HG03432 (cell line): ENCODE data around the gene DLST.

ENCODE experiments used
- ATAC-seq: cut with Tn5 transposase; IDR thresholded peaks from one replicate; pipeline ENCODE4 v1.9.1; 2021; ENCODE audit warnings: mild to moderate bottlenecking, moderate library complexity; ENCODE audit not compliant: unreplicated experiment

DLST gene

DNA sequence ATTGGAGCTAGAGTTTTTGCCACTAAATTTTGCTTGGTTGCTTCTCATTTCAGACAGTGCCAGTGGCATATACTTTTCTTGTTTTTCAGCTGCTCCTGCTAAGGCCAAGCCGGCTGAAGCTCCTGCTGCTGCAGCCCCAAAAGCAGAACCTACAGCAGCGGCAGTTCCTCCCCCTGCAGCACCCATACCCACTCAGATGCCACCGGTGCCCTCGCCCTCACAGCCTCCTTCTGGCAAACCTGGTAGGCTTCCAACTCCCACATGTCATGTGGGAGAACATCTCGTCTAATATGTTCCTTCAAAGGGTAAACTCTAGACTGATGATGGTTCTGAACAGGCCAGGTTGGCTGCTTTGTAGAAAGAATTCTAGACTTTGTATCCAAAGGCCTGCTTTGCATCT is 11.0 kb downstream of the DLST start:
- ATAC-seq: peak; percentile 4

DNA sequence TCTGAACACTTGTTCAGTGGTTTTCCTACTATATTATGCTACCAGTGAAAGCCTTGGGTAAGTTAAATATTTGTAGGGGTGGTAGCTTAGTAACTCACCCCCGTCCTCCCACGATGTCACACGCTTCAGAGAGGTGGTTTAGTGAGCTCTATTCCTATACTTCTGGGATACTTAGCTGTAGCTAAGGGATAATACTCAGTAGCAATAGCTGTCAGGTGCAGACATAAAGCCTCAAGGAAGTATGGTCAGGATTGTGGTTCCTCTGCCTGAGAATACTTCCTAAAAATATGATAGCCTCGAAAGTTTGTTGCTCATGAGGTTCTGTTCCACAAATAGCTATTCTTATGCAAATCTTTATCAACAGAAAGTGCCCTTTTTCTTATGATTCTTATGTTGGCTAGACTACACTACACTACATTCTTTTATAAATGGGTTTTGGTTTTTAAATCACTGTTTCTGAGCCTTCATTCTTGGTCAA is 11.9 kb downstream of the DLST start:
- ATAC-seq: peak; percentile 61

DNA sequence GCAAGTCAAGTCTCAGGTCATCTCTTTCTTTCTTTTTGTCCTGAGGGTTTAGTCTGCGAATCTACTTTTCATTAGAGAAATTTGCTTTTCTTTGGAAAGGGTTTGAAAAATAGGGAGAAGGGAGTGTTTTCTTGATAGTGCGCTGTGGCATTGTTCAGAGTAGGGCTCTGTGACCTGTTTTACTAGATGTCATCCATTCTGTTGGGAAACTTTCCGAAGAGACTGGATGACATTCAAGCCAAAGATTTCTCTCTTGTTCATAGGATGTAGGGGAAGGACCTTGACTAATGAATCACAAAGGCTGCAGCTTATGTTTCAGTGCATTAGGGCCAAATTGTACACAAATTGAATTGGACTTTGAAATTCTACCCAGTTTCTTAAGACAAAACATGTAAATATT is 14.7 kb downstream of the DLST start:
- no peak for ATAC-seq

DNA sequence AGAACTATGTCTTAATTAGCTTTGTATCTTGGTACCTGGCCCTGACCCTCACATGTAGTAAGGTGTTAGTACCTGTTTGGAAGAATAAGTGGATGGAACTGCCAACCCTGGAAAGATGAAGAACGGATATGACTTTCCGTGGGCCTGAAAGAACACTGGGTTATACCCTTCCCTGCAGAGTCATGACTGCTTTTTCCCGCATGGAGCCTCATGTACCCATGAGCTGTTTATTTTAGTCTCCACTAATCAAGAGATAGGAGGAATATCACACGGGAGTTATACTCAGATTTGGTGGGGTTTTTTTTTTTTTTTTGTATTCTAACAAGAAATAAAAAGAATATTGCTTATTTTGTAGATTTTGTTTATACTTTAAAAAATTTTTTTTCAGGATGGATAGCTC is 15.9 kb downstream of the DLST start:
- ATAC-seq: no peak

DNA sequence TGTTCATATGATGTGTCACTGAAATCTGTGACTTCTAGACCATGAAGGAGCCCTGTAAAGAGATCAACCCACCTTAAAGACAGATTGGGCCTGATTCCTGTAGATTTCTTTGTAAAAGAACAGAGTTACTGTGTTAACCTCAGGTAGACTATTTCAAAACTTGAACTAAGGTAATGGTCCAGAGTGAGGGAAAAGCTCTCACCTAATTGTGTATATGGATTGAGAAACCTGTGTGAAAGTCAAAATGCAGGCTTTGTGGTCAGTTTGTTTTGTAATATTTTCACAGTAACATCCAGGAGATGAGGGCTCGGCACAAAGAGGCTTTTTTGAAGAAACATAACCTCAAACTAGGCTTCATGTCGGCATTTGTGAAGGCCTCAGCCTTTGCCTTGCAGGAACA is 16.4 kb downstream of the DLST start:
- ATAC-seq: no peak

DNA sequence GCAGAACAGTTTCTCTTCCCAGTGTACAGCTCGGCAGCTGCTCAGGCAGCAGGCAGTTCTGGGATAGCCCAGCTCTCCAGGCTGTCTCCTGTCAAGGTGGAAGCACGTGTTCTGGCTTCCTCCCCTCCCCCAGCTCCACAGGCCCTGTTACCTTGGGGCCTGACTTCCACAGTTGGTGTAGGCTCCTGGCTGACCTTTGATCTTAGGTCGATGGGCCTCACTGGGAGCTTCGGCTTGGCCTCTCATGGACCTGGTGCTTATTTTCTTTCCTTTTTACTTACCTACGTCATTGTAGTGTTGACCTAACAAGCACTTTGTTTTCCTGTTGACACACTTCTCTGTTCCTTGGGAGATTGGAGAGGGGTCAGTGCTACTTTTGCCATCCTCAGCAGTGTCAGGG is 17.0 kb downstream of the DLST start:
- ATAC-seq: no peak

DNA sequence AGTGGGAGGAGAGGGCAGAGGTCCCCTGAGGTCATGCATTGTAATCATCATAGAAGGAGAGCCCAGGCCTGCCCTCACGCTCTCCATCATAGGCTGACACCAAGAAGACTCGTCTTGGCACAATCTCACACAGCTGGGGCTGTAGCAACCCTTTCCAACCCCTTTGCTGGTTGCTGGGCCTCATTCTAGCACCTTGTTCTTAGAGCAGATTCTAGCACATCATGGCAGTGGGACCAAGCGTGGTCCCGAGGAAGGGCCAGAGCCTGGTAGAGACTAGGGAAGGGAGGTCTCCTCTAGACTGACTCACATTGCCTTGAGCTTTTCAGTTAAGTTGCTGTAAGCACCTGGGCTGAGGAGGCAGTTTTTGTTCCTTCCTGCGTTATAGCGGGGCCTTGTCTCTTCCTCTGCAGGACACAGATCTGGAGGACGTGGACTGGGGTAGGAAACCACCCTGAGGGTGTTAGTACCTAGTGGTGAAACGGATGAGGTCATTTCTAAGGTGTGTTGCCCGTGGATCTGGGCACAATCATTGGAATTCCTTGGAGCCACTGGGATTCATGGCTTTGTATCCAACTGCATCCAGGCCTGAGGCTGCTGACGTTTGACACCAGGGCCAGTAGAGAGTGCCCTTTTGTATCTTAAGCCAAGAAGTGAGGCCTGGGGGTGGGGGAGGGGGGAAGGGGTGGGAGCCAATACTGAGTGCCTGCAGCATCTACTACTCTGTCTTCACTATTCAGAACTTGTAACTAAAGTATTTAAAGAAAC is 21.4 kb downstream of the DLST start:
- ATAC-seq: no peak

DNA sequence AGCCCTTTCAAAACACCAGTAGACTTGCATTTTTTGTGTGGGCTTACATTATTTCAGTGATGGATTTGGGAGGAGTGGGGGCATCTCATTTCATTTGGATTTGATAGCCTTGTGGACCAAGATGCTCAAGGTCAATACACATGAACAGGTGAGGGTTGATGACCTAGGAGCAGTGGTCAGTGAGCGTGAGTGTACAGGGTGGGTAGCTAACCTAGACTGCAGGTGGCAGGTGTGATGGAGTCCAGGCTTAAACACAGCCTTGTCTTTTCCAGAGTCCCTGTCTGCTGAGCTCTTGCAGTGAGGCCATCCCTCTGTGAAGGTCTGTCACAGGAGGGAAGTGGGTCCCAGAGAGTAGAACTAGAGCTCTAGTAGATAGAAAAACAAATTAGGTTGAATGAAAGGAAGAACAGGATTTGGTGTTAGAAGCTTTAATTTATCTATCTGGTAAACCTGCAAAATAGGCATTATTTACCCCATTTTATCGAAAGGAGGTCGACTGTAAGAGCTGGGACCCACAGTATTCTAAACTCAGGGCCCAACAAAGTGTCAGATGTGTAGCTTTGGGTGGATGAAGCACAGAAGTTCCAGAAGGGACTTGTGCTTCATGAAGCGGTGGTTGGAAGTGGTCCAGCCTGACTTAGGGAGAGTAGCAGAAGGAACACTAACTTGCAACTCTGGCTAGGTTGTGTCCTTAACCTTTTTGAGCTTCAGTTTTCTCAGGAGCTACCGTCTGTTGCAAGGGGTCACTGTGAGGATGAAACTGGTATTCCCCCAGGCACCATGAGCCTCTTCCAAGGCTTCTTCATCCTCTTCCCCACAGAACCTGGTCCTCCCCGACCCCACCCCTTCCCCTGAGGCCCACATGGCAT is 23.2 kb downstream of the DLST start:
- no peak for ATAC-seq

DNA sequence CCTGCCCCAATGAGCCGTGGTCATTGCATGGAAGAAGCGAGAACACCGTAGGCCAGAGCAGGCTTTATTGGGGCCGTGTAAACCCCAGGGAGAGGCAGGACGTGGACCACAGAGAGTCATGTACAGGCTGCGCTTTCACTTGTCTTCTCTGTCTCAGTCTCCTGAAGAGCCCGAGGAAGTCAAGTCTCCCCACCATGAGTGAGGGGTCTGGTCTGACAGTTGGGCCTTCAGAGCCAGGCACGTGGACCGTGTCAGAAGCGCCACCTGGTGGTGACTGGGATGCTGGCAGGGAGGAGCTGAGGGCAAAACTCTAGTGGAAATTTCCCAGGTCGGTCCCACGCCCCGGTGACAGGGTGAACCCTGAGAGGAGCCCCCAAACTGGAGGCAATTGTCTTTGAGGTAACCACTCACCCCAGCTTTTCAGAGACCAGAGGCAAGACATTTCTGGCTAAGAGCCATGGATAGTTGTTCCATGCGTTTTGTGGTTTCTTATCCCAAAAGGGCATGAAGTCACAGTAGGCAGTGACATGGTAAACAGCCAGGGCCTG is 24.0 kb downstream of the DLST start:
- no peak for ATAC-seq

DNA sequence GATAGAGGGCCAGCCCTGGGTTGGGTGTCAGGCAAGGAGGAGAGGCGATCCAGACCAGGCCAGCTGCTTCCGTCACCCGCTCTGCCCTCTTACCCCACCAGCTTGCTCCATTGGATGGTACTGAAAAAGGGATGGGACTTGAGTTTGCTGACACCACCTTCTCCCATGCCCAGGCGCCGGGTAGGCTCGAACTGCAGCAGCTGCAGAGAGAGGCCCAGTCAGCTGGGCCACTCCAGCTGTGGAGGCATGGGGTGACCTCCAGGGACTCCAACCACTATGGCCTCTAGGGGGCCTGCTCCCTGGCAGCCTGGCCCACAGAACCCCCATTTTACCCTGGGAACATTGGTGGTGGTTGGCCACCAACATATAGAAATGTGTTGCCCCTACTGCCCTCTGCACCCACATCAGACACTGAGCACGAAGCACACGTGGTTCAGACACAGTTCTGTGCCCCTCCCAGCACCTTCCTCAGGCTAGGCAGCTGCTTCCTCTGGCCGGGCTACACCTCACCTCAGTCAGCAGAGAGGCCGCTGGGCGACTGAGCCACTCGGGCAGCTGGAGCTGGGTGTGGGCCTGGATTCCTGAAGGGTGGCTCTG is 25.3 kb downstream of the DLST start:
- ATAC-seq: no peak

DNA sequence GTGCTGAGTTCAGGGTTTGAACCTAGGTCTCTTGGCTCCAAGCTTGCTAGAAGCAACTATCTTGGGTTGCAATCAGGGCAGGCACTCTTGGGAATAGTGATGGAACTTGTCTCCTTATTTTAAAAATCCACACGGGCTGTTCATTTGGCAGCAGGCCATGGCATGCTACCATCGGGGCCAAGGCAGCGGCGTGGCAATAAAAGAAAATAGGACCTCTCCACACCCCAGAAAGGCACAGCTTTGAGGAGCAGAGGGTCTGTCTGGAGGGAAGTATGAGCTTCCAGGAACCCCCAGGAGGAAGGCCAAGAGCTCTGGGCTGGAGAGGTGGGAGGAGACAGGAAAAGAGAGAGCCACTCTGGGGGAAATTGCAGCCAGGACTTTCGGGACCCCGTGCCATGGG is 26.0 kb downstream of the DLST start:
- no peak for ATAC-seq

DNA sequence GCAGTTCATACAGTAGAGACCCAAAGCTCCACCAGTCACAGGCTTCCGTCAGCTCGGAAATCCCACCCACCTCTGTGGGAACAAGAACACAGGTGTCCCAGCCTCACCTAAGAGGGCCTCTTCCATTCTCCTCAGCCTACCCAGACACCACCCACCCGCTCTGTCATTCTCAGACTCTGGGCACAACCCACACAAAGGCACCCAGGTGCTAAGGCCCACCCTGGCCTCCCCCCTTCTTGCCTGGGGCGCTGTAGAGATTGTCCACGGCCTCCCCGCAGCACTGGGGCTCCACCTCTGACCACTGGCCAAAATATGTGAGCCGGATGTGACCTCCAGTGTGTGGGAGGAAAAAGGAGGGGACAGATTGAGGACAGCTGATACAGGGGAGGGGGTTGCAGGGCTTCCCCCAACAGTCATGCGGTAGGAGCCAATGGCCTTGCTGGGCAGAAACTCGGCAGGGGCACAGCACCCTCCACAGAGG is 27.2 kb downstream of the DLST start:
- no peak for ATAC-seq

DNA sequence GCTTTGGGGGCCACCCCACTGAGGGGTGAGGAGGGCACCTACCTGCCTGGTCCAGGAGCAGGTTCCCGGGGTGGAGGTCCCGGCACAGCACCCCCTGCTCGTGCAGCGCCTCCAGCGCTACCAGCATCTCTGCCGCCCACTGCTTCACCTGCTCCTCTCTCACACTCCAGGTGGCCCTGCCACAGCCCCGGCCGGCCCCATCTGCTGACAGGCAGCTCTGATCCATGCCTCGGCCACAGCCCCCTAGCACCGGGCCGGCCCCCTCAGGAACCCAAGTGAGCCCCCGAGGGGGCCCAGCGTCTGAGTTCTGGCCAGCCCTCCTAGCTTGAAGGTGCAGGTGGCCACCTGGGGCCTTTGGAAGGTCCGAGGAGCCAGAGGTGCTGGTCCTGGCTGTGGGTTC is 27.8 kb downstream of the DLST start:
- ATAC-seq: no peak

DNA sequence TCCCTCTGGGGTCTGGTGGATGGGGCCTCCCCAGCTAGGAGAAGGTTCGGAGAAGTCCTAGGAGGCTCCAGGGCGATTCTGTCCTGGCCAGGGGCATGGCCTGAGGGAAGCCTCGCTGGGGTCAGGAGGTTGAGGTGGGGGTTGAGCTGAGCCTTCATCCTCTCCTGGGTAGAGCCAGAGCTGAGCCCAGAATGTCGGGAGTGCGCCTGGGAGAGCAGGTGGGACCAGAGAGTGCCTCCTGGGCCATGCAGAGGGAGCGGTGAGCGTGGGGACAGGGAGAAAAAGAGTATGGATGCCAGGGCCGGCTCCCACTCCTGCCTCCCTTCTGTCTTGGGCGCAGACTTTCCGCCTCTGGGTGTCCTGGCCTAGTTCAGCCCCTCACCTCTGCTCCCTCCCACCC is 28.2 kb downstream of the DLST start:
- no peak for ATAC-seq

DNA sequence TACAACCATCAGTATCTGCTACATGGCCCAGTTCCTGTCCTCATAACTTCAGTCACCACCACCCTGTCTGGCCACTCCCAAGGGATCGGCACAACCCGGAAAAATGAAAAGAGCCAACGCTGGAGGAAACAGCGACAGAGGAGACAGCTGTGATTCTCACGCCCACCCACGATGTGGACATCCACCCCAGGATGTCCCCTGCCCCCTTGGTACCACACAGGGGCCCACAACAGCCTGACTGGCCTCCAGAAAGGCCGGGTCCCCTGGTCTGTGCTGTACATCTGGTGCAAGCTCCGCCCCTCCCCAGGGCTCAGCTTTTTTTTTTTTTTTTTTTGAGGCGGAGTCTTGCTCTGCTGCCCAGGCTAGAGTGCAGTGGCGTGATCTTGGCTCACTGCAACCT is 28.8 kb downstream of the DLST start:
- ATAC-seq: no peak

DNA sequence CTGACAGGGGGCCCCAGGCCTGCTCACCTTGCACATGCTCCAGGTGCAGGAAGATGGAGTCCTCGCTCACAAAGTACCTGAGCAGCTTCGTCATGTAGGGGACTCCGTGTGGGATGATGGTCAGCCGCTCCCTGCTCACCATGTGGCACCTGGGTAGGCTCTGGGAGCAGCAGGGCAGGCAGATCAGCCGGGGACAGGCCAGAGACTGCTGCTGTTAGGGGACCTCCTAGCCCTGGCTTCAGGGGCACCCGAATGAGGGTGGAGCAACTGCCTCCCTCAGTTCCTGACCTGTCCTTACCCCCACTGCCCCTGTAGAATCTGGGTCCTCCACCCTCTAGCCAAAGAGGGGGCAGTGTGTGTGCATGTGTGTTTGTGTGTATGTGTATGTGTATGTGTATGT is 29.5 kb downstream of the DLST start:
- no peak for ATAC-seq

DNA sequence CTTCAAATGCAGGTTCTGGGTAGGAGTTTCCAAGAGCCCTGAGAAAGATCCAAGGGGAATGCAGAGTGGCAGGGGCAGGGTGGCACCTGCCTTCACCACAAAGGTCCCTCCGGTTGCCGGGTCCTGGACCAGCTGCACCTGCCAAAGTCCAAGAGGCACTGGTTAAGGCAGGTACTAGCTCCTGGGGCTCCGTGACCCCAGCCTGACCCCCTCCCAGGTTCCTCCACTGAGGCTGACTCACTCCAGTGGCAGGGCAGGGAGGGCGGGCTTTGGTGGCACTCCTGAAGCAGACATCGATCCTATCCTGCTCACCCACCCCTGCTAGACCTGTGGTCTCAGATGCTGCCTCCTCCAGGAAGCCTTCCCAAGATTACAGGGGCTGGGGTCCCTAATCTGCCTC is 30.0 kb downstream of the DLST start:
- no peak for ATAC-seq

DNA sequence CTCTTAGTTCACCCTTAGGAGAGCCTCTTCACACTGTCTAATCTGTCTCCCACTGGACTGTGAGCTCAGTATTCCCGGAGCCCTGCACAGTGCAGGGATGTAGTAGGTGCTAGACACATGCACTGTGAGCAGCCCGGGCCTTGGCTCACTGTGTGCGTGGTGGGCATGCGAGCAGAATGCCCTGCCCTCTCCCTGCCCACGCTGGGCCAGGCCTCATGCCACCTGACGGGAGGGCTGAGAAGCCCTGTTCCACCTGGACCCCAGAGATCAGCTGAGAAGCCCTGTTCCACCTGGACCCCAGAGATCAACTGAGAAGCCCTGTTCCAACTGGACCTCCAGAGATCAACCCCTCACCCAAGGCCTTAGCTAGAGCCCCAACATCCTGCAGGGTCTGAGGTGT is 30.4 kb downstream of the DLST start:
- ATAC-seq: no peak

DNA sequence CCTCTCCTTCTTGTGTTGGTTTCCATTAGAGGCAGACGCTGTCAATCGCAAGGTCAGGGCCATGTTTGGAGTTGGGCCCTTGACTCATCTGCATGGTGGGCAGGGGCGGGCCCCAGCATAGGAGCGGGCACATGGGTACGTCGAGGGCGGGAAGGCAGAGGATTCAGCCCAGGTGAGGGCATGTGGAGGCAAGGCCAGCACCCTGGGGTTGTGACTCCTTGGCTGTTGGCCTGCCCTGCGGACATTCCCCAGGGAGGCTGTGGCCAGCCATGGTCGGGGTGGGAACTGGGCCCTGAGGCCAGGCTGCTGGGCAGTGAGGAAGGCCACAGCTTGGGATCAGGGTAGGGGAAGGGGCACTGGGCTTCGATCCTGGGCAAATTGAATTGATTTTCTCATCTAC is 31.1 kb downstream of the DLST start:
- no peak for ATAC-seq

DNA sequence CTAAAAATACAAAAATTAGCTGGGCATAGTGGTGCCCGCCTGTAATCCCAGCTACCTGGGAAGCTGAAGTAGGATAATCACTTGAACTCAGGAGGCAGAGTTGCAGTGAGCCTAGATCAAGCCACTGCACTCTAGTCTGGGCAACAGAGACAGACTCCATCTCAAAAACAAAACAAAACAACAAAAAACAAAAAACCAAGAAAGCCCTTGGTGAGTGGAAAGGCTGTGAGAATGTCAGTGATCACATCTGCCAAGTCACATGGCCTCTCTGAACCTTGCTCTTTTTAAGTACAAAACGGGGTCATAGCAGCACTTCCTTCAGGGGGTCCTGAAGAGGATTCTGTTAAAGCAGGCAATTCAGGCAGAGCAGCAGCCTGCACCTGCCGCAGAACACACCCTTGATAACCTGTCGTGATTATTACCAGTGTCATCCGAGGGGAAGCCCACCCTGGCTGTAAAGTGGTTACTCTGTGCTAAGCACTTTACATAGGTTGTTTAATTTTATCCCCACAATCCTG is 31.7 kb downstream of the DLST start:
- ATAC-seq: no peak

DNA sequence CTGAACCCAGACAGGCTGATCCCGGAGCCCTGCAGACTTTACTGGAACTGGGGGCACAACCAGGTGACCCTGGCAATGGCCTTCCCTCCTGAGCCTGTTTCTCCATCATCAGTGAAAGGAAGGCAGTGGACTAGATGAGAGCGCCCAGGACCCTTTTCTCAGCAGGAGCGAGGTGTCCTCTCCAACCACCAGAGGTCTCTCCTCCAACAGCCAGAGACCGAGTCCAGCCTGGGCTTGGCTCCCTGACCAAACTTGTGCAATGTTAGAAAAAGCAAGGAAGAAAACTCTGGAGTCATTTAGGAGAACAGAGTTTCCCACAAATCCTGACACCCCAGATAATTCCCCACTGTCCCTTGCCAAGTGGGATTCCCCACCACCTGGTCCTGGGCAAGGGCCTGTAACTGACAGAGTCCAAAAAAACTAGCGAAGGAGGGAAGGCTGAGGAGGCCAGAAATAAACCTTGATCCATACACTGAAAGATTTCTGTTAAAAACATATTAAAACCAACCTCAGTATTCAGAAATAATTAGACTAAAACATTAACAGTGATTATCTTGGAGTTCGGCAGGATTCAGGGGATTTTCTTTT is 32.4 kb downstream of the DLST start:
- no peak for ATAC-seq
